ENCODE data around the gene SYT7.
A peak's percentile ranks its signal among the peaks of the same experiment; 100 is the strongest.
"Not testable (repeated sequence)": the region's sequence is repeated elsewhere in the genome, so short reads cannot be mapped to it uniquely, and the experiment has no call there.

SYT7 gene, protein sequence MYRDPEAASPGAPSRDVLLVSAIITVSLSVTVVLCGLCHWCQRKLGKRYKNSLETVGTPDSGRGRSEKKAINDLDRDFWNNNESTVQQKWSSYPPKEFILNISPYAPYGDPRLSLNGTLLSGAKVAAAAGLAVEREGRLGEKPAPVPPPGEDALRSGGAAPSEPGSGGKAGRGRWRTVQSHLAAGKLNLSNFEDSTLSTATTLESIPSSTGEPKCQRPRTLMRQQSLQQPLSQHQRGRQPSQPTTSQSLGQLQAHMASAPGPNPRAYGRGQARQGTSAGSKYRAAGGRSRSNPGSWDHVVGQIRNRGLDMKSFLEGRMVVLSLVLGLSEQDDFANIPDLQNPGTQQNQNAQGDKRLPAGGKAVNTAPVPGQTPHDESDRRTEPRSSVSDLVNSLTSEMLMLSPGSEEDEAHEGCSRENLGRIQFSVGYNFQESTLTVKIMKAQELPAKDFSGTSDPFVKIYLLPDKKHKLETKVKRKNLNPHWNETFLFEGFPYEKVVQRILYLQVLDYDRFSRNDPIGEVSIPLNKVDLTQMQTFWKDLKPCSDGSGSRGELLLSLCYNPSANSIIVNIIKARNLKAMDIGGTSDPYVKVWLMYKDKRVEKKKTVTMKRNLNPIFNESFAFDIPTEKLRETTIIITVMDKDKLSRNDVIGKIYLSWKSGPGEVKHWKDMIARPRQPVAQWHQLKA

DNA sequence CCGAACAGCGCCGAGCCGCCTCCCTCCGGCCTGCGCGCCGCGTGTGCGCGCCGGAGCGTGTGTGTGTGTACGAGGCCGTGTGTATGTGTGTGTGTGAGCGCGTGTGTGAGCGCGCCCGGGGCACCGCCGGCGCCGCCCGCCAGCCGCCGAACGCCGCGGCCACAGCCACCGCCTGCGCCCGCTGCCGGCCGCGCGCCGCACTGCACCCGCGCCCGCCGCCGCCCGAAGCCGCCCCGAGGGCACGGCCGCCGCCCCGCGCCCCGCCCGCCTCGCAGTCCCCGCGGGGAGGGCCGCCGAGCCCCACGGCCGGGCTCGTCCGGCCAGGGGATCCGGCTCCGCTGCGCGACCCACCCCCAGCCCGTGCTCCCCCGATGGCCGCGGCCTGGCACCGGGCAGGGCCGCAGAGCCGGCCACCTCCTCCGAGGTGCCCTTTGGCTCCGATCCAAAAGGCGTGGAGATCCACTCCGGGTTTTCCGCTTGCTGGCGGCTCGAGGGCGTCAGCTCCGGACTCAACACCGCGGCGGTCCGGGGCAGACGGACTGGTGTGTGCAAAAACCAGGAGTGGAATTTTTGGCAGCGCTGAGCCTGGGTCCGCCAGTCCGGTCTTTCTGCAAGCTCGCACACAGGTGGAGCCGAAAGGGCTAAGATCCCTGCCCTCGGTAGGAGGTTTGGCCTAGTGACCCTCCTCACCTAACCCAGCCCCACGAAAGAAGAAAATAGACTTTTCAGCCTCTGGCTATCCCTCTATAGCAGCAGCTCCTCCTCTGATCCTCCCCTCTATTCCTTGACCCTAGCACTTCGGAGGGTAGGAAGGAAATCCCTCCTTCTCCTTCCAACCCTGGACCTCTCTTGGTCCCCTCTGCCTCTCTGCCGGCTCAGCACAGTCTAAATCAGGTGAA is at the start of gene SYT7:
Gene SYT7, minus strand, starts transcription at position 47 of the 899 bp plus-strand sequence. CDS start 256 bp downstream, outside the sequence.
- DNase-seq, result peak; percentile 85

- no peak for DNase-seq
Observed at GRCh38 chr11:61630089-61630488, 49.2 kb upstream of the SYT7 start.

DNA sequence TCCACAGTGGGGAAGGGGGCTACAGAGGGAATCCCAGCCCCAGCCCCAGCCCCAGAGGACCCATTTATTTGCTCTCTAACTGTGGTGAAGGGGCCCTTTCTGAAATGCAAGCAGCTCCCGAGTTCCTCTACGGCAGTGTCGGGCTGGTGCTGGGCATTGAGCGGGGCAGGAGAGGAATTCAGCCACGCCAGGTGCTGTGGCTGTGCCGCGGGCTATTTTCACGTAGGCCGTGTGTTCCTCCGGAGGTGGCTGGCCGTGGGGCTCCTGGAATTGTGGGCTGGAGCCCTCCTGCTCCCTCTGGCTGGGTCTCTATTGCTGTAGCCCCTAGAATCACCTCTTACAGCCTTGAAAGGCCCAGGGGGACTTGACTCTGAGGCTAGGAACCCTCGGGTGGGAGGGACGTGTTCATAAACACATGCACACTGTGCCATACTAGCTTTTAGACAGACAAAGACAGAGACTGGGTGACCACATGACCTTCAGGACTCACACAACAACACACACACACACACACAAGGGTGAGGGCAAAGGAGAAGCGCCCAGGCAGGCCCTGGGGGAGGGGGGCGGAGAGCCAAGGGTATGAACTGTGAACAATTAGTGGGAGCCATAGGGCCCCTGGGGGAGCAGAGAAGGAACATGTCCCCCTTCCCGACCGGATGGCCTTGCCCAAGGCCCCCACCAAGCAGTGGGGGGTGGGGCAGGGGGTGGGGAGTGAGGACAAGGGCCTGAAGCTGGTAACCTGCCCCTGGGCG is 48.4 kb upstream of the SYT7 start:
- DNase-seq, result no peak

DNA sequence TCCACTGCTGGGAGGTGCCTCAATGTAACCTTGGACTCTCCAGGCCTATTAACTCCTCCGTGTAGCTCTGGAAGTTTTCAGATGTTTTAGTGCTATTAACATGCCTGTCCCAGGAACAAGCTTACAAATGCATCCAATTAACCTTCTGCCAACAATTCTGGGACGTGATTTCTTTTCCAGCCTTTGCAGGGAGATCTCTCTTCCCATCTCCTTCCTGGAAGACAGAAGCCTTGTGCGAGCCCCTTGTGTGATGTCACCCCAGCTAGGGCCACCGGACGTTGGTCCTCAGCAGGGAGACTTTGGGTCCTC is 47.7 kb upstream of the SYT7 start:
- no peak for DNase-seq

GRCh38 chr11:61627850-61628661 is 47.2 kb upstream of the SYT7 start:
- DNase-seq, result peak; percentile 47

DNA sequence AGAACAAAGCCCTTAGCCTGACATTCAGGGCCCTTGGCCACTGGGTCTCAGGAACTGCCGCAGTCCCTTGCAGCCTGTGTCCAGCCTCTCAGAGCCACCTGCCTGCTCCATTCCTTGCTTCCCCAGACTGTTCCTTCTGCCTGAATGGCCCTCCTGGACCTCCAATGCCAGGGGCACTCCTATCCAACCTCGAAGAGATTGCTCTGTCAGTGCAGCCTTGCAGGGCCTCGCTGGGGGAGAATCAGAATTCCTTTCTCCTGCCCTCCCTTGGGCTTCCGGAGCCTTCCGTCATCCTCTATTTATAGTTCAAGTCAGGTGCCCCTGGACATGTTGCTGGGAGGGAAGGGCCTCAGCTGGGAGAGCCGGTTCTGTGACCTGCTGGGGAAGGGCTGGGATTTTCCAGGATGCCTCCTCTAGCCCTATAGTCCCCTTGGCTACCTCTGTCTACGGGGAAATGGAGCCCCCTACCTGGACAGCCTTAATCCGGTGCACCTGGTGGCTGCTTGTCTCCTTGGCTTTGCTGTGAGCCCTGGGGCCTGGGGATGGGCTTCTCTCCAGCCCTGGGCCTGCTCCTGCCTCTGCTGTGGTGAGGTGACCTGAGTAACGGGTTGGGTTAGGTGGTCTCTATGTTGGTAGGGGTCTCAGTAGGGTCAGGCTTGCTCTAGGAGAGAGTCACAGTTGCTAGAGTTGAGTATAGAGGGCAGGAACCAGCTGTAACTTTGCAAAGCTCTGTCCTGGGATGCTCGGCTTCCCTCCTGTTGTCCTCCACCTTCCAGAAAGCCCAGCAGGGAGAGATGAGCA is 45.9 kb upstream of the SYT7 start:
- no peak for DNase-seq

GRCh38 chr11:61625525-61625924 is 44.6 kb upstream of the SYT7 start:
- no peak for DNase-seq

- no peak for DNase-seq
Observed at GRCh38 chr11:61621917-61622585, 41.2 kb upstream of the SYT7 start.

DNA sequence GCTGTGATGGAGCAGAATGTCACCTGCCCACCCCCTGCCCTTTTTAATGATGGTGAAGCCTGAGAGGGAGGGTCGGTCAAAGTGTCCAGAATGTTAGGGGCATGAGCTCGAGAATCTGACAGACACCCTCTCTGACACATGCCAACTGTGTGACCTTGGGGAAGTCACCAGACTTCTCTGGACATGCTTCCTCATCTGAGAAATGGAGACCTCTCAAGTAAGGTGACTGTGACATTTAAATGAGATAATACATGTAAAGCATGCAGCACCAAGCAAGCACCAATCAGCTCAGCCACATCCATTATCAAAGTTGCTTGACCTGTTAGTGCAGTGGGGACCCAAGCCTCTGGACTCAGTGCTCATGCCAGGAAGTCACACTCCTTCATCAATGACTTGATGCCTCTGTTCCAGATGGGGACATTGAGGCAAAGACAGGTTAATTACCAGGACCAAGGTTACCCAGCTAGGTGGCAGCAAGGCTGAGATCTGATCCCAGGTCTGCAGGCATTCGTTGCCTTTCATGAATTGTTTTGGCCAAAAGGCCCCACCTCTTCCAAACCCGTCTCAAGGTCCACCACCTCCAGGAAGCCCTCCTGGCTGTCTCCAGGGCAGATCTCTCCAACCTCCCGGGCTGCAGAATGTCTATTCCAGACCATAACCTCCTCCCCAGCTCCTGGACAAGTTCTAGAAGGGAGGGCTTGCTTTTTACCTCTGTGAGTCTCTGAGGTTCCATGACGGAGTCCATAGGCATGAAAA is 38.8 kb upstream of the SYT7 start:
- no peak for DNase-seq

DNA sequence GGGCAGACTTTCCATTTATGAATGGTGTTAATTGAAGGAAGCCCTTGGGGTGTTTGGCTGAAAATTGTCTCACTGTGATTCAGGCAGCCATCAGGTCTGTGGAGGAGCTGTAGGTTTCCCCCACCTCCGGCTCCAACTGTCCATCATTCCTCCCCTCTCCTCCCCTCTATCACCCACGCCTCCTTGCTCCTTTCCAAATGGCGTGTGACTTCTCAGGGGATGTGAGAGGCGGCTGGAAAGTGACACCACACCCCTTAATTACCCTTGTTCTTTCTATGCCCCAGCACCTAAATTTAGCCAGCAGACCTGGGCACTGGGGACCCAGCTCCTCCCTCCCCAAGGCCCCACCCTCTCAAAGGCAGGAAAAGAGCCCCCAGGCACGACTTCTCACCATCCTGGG is 38.1 kb upstream of the SYT7 start:
- peak; percentile 26 for DNase-seq

- DNase-seq, result no peak
Observed at GRCh38 chr11:61617515-61617914, 36.6 kb upstream of the SYT7 start.

- DNase-seq, result no peak
Observed at GRCh38 chr11:61616434-61616833, 35.6 kb upstream of the SYT7 start.

- not testable (repeated sequence) for DNase-seq
Observed at GRCh38 chr11:61614782-61615181, 33.9 kb upstream of the SYT7 start.

DNA sequence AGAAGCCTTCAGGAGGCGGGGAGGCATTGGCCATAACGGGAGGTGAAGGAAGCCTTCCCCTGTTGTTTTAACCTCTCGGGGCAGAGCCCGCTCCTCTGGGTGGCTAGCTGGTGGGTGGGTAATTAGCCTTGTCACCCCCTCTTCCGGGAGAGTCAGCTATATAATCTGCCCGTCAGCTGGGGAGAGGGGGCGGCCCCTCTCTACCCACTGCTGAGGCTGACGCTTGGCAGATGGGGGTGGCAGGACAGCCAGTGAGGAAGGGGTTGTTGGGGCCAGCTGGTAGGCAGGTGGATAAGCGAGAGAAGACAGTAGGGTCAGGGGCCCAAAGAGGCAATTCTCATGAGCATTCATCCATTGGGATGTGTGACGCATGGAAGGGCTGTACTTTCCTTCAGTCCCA is 33.0 kb upstream of the SYT7 start:
- DNase-seq, result no peak

DNA sequence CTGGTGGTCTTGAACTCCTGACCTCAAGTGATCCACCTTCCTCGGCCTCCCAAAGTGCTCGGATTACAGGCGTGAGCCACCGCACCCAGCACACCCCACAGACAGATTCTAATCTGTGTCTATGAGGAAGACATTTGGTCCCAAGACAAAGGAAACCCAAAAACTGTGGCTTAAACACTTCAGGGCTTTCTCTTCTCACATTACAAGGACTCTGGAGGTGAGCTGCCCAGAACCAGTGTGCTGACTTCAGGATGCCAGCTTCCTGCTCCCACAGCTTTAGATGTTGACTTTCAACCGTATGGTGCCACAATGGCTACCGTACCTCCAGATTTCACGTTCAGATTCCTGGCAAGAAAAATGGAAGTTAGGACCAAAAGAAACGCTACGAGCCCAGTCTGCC is 32.2 kb upstream of the SYT7 start:
- DNase-seq, result no peak

DNA sequence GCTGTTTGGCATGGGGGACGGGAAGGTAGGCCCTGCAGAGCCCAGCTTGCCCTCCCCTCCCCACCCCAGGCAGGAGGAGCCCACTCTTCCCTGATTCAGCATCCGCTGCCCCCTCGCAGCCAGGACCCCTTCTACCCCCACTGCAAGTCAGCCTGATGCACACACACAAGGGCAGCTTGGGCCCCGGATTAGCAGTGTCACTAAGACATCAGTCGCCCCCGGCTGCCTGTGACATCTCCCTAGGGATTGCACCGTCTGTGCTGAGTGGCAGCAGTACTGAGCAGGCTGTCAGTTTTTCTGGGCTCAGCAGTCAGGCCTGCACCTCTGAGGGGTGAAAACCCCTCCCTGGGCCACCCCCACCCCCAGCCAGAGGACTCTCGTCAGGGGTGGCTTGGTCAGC is 30.4 kb upstream of the SYT7 start:
- DNase-seq, result no peak

DNA sequence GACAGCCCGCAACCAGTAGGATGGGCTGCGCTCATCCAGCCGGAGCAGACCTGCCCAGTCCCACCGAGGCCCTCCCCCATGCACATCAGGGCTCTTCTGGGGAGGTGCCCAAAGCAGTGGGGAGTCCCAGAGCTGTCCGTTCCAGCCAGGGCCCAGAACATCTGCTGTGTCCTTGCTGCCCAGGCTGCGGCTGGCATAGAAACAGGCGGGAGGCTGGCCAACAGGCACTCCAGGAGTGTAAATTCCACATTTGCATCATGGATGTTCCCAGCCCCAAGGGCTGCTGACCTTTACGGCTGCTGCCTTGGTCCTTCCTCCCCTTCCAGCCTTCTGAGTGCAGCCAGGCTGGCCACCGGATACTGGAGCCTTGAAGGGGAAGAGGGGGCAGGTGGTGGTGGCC is 30.0 kb upstream of the SYT7 start:
- DNase-seq, result no peak

GRCh38 chr11:61609980-61610366 is 29.1 kb upstream of the SYT7 start:
- DNase-seq, result no peak

Data from NCI-H2227 treated with DMSO at 0.1 percent for 48 hours (cell line).